ENCODE measurements around the gene PRR36. TPM values are rescaled to one million over a fixed set of nuclear protein-coding genes. Genes with fewer than 3 reads are reported as not detected.
A peak's percentile ranks its signal among the peaks of the same experiment; 100 is the strongest.

Gene PRR36
- total and polyA plus RNA-seq, 11 donors: 0.01 to 0.27 (median 0.08) TPM; not detected in 4

GRCh38 chr19:7907544-7907943 lies 33.4 kb upstream of the PRR36 start:
- Histone ChIP-seq H3K27ac (peak overlapping the region in 1 of 12 donors; percentile 40), H3K4me3 (no peak overlapping the region), H3K36me3 (peaks cover 12 to 48% (median 28%) of the 10 kb centered on the region in 9 donors), H3K27me3 (no peaks in the 10 kb centered on the region), H3K9me3 (no peaks in the 10 kb centered on the region), H3K4me1 (peaks cover 0 to 60% (median 36%) of the 10 kb centered on the region in 12 donors)
- DNase-seq (no peak), ATAC-seq (no peak)
- TF ChIP-seq POLR2A (IDR thresholded peaks at IDR 0.05): no peak
- TF ChIP-seq CTCF (IDR thresholded peaks at IDR 0.05): no peak
- WGBS, 4 donors: 88 to 92% (median 90%) methylated on average over 11 of the region's 11 CpGs
- intact Hi-C loops (cut with DNase I): loop anchor here in 2 of 10 donors (10.0 kb wide), 2 partner anchors 53 to 253 kb away; no protein-coding TSS in a partner anchor

- Histone ChIP-seq H3K4me1 (peaks cover 0 to 61% (median 36%) of the 10 kb centered on the region in 12 donors), H3K9me3 (no peaks in the 10 kb centered on the region), H3K36me3 (peaks cover 12 to 44% (median 24%) of the 10 kb centered on the region in 9 donors), H3K4me3 (no peak overlapping the region), H3K27ac (no peak overlapping the region), H3K27me3 (no peaks in the 10 kb centered on the region)
- intact Hi-C loops (cut with DNase I): loop anchor here in 2 of 10 donors (10.0 kb wide), 2 partner anchors 52 to 252 kb away; no protein-coding TSS in a partner anchor
- ATAC-seq (no peak), DNase-seq (no peak)
- TF ChIP-seq POLR2A (IDR thresholded peaks at IDR 0.05): no peak
- no peak for TF ChIP-seq CTCF (IDR thresholded peaks at IDR 0.05)
- WGBS, 4 donors: 93 to 95% (median 94%) methylated on average over 19 of the region's 19 CpGs
Measured at GRCh38 chr19:7907122-7907521, 32.9 kb upstream of the PRR36 start.

- no peaks in the 10 kb centered on the region for H3K9me3 ChIP-seq
- peaks cover 0 to 61% (median 36%) of the 10 kb centered on the region in 12 donors for H3K4me1 ChIP-seq
- peaks cover 6 to 32% (median 12%) of the 10 kb centered on the region in 9 donors for H3K36me3 ChIP-seq
- intact Hi-C loops (cut with DNase I): loop anchor here in 2 of 10 donors (2.0 to 10.0 kb wide), 3 partner anchors 13 to 251 kb away; no protein-coding TSS in a partner anchor
- TF ChIP-seq CTCF (IDR thresholded peaks at IDR 0.05) (no peak), POLR2A (IDR thresholded peaks at IDR 0.05) (no peak)
- no peaks in the 10 kb centered on the region for H3K27me3 ChIP-seq
- H3K27ac ChIP-seq: no peak overlapping the region
- peak in 1 of 5 donors; percentile 20 for DNase-seq
- no peak for ATAC-seq
- 85 to 90% (median 88%) methylated on average over 8 to 10 of the region's 10 CpGs for WGBS, 4 donors
- H3K4me3 ChIP-seq: peak overlapping the region in 1 of 12 donors; percentile 92
Measured at GRCh38 chr19:7905859-7906258, 31.7 kb upstream of the PRR36 start.

- Histone ChIP-seq H3K9me3 (no peaks in the 10 kb centered on the region), H3K36me3 (peaks cover 1 to 26% (median 6%) of the 10 kb centered on the region in 9 donors), H3K4me3 (peak overlapping the region in 8 of 12 donors; percentile 80 to 97 (median 92)), H3K27me3 (no peaks in the 10 kb centered on the region), H3K27ac (no peak overlapping the region), H3K4me1 (peaks cover 0 to 61% (median 36%) of the 10 kb centered on the region in 12 donors)
- no peak for TF ChIP-seq CTCF (IDR thresholded peaks at IDR 0.05)
- no peak for TF ChIP-seq POLR2A (IDR thresholded peaks at IDR 0.05)
- DNase-seq (peak in 1 of 5 donors; percentile 28), ATAC-seq (no peak)
- intact Hi-C loops (cut with DNase I): loop anchor here in 2 of 10 donors (2.0 to 10.0 kb wide), 3 partner anchors 14 to 250 kb away; no protein-coding TSS in a partner anchor
- WGBS, 4 donors: 66 to 73% (median 67%) methylated on average over 8 to 10 of the region's 10 CpGs
Measured at GRCh38 chr19:7905268-7905667, 31.1 kb upstream of the PRR36 start.
